Peyer's patch (tissue), 4 donors: ENCODE results near the gene RPL19.
"Not testable (repeated sequence)": the region's sequence is repeated elsewhere in the genome, so short reads cannot be mapped to it uniquely, and the experiment has no call there.

Source experiments
- CTCF ChIP-seq, 6 experiments: fragments of 450-650 bp in 4 of 6; fragments of 200-600 bp in 2 of 6; sonication (generic) in 1 of 6; IDR thresholded peaks; one replicate each; pipeline ENCODE4 v1.5.1; 2017 to 2019; ENCODE audit warnings: antibody characterized with exemption in 6 of 6, mild to moderate bottlenecking in 3 of 6, moderate library complexity in 1 of 6
- POLR2A ChIP-seq, 2 donors: fragments of 450-650 bp; IDR thresholded peaks; one replicate each; pipeline ENCODE4 v1.5.1; 2017; ENCODE audit warnings: antibody characterized with exemption in 2 of 2, mild to moderate bottlenecking in 2 of 2, moderate library complexity in 2 of 2

- TF ChIP-seq CTCF, POLR2A (IDR thresholded peaks at IDR 0.05): not testable (repeated sequence)
These were observed 50.0 kb downstream of the RPL19 start for GRCh38 chr17:39250076-39250475.
